Large intestine (tissue), 3 donors: ENCODE results near the gene VRK3. TPM values are rescaled to one million over a fixed set of nuclear protein-coding genes. Genes with fewer than 3 reads are reported as not detected.
A peak's percentile ranks its signal among the peaks of the same experiment; 100 is the strongest.

Experiments
- DNase-seq, 2 donors: peaks; one replicate each; pipeline versions ENCODE4 v3.0.0 to v3.0.0-alpha.2; 2013
- H3K27ac ChIP-seq: one replicate; pipeline ENCODE4 v1.5.1; 2013; ENCODE audit warnings: low read length
- H3K27me3 ChIP-seq: 2 replicates; pipeline ENCODE4 v1.6.1; 2013; ENCODE audit warnings: low read length; ENCODE audit not compliant: control insufficient read depth, insufficient read depth
- H3K36me3 ChIP-seq: 2 replicates; pipeline ENCODE4 v1.6.1; 2013; ENCODE audit warnings: low read length; ENCODE audit not compliant: control insufficient read depth, insufficient read depth
- H3K4me1 ChIP-seq: one replicate; pipeline ENCODE4 v1.6.1; 2013; ENCODE audit warnings: low read length; ENCODE audit not compliant: control insufficient read depth, insufficient read depth
- H3K4me3 ChIP-seq: one replicate; pipeline ENCODE4 v1.5.1; 2013; ENCODE audit warnings: low read length
- H3K9me3 ChIP-seq: one replicate; pipeline ENCODE4 v1.6.1; 2013; ENCODE audit warnings: mild to moderate bottlenecking, low read depth, low read length, moderate library complexity; ENCODE audit not compliant: control insufficient read depth
- WGBS: methylation state at CpG from one replicate; pipeline ENCODE4 v1.1.5; 2013; ENCODE audit warnings: low lambda C conversion rate; ENCODE audit not compliant: insufficient coverage; 5-methylcytosine and 5-hydroxymethylcytosine counted together
- polyA plus RNA-seq: library from polyadenylated mRNA; unstranded; fragments of 120-200 nt; gene quantifications from one replicate; pipeline ENCODE4 v1.2.1, GENCODE V29; 2013

VRK3 gene
- polyA plus RNA-seq, 1 donor: 52.9 TPM

- 100% methylated on average over 1 of the region's 25 CpGs for WGBS
- peaks cover 14% of the 10 kb centered on the region for H3K36me3 ChIP-seq
- H3K9me3 ChIP-seq: no peaks in the 10 kb centered on the region
- no peak overlapping the region for H3K27ac ChIP-seq
- no peaks in the 10 kb centered on the region for H3K27me3 ChIP-seq
- H3K4me3 ChIP-seq: no peak overlapping the region
- no peak for DNase-seq
- peaks cover 7% of the 10 kb centered on the region for H3K4me1 ChIP-seq
These were observed 92.4 kb downstream of the VRK3 start for GRCh38 chr19:49932731-49933131.

GRCh38 chr19:49932041-49932451 lies 93.1 kb downstream of the VRK3 start:
- H3K27ac ChIP-seq: no peak overlapping the region
- H3K9me3 ChIP-seq: no peaks in the 10 kb centered on the region
- H3K4me3 ChIP-seq: no peak overlapping the region
- H3K4me1 ChIP-seq: peaks cover 8% of the 10 kb centered on the region
- H3K27me3 ChIP-seq: no peaks in the 10 kb centered on the region
- no peak for DNase-seq
- no CpG with 5 or more reads among the region's 5 CpGs for WGBS
- H3K36me3 ChIP-seq: peaks cover 20% of the 10 kb centered on the region

GRCh38 chr19:49931293-49932040 lies 93.7 kb downstream of the VRK3 start:
- Histone ChIP-seq H3K27me3 (no peaks in the 10 kb centered on the region), H3K9me3 (no peaks in the 10 kb centered on the region), H3K27ac (no peak overlapping the region), H3K4me1 (peaks cover 8% of the 10 kb centered on the region), H3K4me3 (no peak overlapping the region), H3K36me3 (peaks cover 25% of the 10 kb centered on the region)
- no peak for DNase-seq
- 100% methylated on average over 2 of the region's 7 CpGs for WGBS

- no peak overlapping the region for H3K4me3 ChIP-seq
These were observed 94.6 kb downstream of the VRK3 start for GRCh38 chr19:49930483-49931011.

GRCh38 chr19:49929611-49930482 lies 95.3 kb downstream of the VRK3 start:
- Histone ChIP-seq H3K4me3 (peak overlapping the region; percentile 93), H3K27ac (peak overlapping the region; percentile 90), H3K27me3 (no peaks in the 10 kb centered on the region), H3K36me3 (peaks cover 30% of the 10 kb centered on the region), H3K4me1 (peaks cover 8% of the 10 kb centered on the region), H3K9me3 (no peaks in the 10 kb centered on the region)
- peak; percentile 94 to 95 for DNase-seq
- WGBS: no CpG with 5 or more reads among the region's 43 CpGs

More at GRCh38 chr19:49930483-49931011, 94.6 kb downstream of the VRK3 start:
- no peak for DNase-seq
- no peak overlapping the region for H3K27ac ChIP-seq
- H3K36me3 ChIP-seq: peaks cover 27% of the 10 kb centered on the region
- no peaks in the 10 kb centered on the region for H3K27me3 ChIP-seq
- H3K4me1 ChIP-seq: peaks cover 8% of the 10 kb centered on the region
- no CpG with 5 or more reads among the region's 15 CpGs for WGBS
- no peaks in the 10 kb centered on the region for H3K9me3 ChIP-seq

GRCh38 chr19:49929121-49929610 lies 96.0 kb downstream of the VRK3 start, which contains the start of the genes ATF5 and NUP62:
Gene ATF5 (plus strand): TSS chr19:49929205. CDS start chr19:49930851, 1,646 bp downstream.
Gene NUP62 (minus strand): TSS chr19:49929504. CDS start chr19:49909807, 19,697 bp downstream.
- Histone ChIP-seq H3K27ac (peak within 1 kb of the TSS; percentile 90), H3K9me3 (no peaks in the 10 kb centered on the region), H3K4me1 (peaks cover 8% of the 10 kb centered on the region), H3K4me3 (peak within 1 kb of the TSS; percentile 93), H3K36me3 (peaks cover 36% of the 10 kb centered on the region), H3K27me3 (no peaks in the 10 kb centered on the region)
- DNase-seq: peak; percentile 88 to 90
- no CpG with 5 or more reads among the region's 48 CpGs for WGBS

GRCh38 chr19:49927526-49928264 lies 97.5 kb downstream of the VRK3 start:
- DNase-seq: no peak
- H3K27me3 ChIP-seq: no peaks in the 10 kb centered on the region
- WGBS: no CpG with 5 or more reads among the region's 14 CpGs
- H3K36me3 ChIP-seq: peaks cover 41% of the 10 kb centered on the region
- H3K4me1 ChIP-seq: peaks cover 8% of the 10 kb centered on the region
- H3K4me3 ChIP-seq: no peak overlapping the region
- H3K27ac ChIP-seq: no peak overlapping the region
- no peaks in the 10 kb centered on the region for H3K9me3 ChIP-seq

- WGBS: 100% methylated on average over 1 of the region's 10 CpGs
- Histone ChIP-seq H3K4me3 (no peak overlapping the region), H3K27ac (no peak overlapping the region), H3K27me3 (no peaks in the 10 kb centered on the region), H3K4me1 (peaks cover 8% of the 10 kb centered on the region), H3K9me3 (no peaks in the 10 kb centered on the region), H3K36me3 (peaks cover 51% of the 10 kb centered on the region)
- no peak for DNase-seq
These were observed 98.7 kb downstream of the VRK3 start for GRCh38 chr19:49926515-49926914.
